ENCODE measurements around the gene GALNT17. TPM values are rescaled to one million over a fixed set of nuclear protein-coding genes. Genes with fewer than 3 reads are reported as not detected.

GALNT17 gene
- total RNA-seq, 2 donors from 2014 or later: not detected

DNA sequence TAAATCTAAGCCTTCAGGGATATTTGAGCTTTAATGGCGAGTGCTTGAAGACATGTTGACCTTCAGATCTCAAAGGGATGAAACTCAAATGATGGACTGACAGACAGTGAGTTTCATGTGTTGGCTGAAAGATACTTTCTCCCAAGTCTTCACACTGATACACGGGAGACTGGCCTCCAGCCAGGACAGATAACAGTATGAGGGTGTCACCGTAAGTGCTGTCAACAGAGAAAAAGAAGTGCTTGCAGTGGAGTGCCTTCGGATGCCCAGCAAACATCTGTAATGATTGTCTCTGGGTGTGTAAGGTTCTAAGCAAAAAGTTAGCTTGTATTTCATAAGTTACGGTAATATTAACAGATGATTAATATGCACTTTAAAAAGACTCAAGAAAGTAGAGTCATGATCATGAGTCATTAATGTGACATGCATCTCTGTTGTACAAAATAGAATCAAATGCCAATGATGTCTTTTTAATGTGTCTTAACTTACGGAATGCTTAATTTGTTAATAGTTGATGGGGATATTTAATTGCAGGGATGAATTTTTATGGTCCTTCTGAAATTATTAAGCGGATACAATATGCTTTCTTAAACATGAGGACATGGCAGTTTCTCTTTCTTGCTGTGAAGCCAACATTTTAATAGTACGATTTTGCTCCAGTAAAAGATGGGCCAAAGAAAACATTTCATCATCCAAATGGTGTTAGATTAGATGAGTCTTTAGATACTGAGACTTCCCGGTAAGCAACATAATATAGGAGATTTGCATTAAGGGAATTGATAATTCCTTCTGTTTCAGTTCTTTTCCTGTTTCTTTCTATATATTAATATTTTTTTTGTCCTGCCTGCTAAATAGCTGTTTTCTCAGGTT lies 292.5 kb downstream of the GALNT17 start:
- H3K27me3 Mint-ChIP-seq: no peaks in the 10 kb centered on the region
- H3K36me3 Mint-ChIP-seq (ENCODE audit: low read depth): no peaks in the 10 kb centered on the region
- H3K4me1 Mint-ChIP-seq: no peaks in the 10 kb centered on the region
- H3K4me3 Mint-ChIP-seq: no peak overlapping the region
- no peak for ATAC-seq
- H3K27ac Mint-ChIP-seq: no peak overlapping the region
- no peak for DNase-seq
- no peaks in the 10 kb centered on the region for H3K9me3 ChIP-seq (ENCODE audit: control insufficient read depth, low read length, poor library complexity, severe bottlenecking)

DNA sequence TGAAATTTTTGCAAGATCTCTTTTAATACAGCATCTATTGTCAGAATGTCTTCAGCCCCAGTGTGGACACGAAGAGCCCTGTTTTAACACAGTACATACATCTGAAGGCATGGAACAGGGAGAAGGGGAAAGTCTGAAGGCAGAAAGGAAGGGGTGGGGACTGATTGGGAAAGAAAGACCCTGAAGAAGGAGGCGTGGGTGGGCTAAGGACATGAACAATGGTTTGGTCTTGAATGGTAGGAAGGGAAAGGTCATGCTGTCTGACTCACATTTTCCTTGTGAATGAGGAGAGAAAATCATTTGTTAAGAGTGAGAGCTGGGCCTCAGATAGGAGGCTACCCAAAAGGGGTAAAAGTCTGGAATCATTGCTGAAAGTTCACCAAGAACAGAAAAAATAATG lies 297.1 kb downstream of the GALNT17 start:
- Mint-ChIP-seq H3K27me3 (no peaks in the 10 kb centered on the region), H3K27ac (no peak overlapping the region), H3K36me3 (ENCODE audit: low read depth) (no peaks in the 10 kb centered on the region), H3K4me3 (no peak overlapping the region), H3K4me1 (no peaks in the 10 kb centered on the region)
- DNase-seq: no peak
- no peak for ATAC-seq
- H3K9me3 ChIP-seq (ENCODE audit: control insufficient read depth, low read length, poor library complexity, severe bottlenecking): no peaks in the 10 kb centered on the region

DNA sequence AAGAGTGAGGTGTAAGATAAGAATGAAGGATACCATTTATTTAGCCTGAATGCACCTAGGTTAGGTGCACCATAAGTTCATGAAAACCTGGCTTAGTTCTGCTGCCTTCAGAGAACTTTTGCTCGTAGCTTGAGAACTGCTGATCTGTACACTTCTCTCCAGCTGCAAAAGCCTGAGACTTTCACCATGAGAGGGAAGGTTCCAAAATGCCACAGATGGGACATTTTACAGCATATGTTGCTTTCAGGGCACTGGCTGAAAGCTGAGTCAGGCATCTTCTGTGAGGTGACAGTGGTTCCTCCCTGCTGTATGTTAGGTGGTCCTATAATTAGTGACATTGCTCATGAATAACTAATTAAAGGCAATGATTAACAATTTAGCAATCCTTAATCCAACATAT lies 298.3 kb downstream of the GALNT17 start:
- ATAC-seq: no peak
- Mint-ChIP-seq H3K27me3 (no peaks in the 10 kb centered on the region), H3K4me1 (no peaks in the 10 kb centered on the region), H3K27ac (no peak overlapping the region), H3K36me3 (ENCODE audit: low read depth) (no peaks in the 10 kb centered on the region), H3K4me3 (no peak overlapping the region)
- H3K9me3 ChIP-seq (ENCODE audit: control insufficient read depth, low read length, poor library complexity, severe bottlenecking): no peaks in the 10 kb centered on the region
- DNase-seq: no peak

DNA sequence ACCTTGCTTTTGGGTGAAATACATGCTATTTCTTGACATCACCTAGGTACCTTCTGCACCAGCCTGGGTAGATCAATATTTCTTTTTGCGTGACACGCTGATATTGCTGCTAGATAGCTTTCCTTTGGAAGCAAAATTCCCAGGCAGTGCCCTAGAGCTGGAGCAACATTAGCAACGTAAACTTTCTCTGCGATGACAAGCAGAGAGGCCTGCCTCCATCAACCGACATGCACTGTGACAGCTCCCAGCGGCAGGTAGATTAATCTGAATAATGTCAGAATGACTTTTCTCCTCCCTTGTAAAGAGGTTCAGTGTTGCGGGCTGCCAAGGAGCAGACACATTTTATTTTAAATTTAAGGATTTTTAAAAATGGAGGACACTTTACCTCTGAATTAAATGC lies 307.4 kb downstream of the GALNT17 start:
- Mint-ChIP-seq H3K4me1 (no peaks in the 10 kb centered on the region), H3K4me3 (no peak overlapping the region), H3K36me3 (ENCODE audit: low read depth) (no peaks in the 10 kb centered on the region), H3K27ac (no peak overlapping the region), H3K27me3 (no peaks in the 10 kb centered on the region)
- ATAC-seq (no peak), DNase-seq (no peak)
- H3K9me3 ChIP-seq (ENCODE audit: control insufficient read depth, low read length, poor library complexity, severe bottlenecking): no peaks in the 10 kb centered on the region

DNA sequence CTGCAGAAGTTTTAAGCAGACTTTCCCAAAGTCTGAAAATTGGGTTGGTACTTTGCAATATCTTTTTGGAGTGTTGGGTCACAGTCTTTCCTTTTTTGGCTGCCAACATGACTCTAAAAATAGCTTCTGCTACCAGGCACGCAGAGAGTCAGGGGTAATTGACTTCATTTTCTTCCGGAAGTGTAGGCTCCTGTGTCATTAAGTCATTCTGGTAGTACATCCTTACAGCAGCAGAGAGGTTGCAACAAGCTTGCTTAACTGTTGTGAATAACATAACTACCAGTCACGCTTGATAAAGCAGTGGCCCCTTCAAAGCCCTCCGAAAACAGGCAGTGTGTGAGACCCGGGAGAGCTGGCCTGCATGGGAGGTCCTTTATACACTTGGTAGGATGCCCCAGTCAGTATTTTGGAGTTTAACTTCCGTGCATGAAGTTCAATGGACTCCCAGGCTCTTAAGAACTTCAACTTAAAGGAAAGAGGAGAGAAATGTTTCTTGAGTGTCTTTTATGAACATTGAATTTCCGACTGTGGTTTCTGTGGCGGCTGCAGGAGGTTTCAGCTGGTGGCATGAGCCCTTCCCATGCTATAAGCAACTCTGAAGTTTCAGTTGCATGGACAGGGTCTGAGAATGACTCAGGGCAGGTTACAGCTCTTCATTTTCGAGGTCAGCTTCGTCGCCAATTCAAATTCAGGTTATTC lies 310.7 kb downstream of the GALNT17 start:
- no peaks in the 10 kb centered on the region for H3K4me1 Mint-ChIP-seq
- DNase-seq: no peak
- H3K36me3 Mint-ChIP-seq (ENCODE audit: low read depth): no peaks in the 10 kb centered on the region
- H3K9me3 ChIP-seq (ENCODE audit: control insufficient read depth, low read length, poor library complexity, severe bottlenecking): no peaks in the 10 kb centered on the region
- H3K27me3 Mint-ChIP-seq: no peaks in the 10 kb centered on the region
- no peak for ATAC-seq
- H3K4me3 Mint-ChIP-seq: no peak overlapping the region
- H3K27ac Mint-ChIP-seq: no peak overlapping the region

DNA sequence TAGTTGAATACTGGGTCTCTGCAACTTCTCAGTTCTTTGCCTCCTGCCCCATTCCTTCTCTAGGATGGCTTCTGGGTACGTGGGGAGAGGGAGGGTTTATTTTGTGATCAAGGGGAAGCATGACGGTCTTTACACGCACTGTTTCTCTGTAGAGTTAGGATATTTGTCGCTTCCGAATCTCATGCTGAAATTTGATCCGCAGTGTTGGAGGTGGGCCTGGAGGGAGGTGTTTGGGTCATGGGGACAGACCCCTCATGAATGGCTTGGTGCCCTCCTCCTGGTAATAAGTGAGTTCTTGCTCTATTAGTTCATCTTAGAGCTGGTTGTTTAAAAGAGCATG lies 311.2 kb downstream of the GALNT17 start:
- Mint-ChIP-seq H3K4me3 (no peak overlapping the region), H3K27me3 (no peaks in the 10 kb centered on the region), H3K27ac (no peak overlapping the region), H3K4me1 (no peaks in the 10 kb centered on the region), H3K36me3 (ENCODE audit: low read depth) (no peaks in the 10 kb centered on the region)
- ATAC-seq (no peak), DNase-seq (no peak)
- H3K9me3 ChIP-seq (ENCODE audit: control insufficient read depth, low read length, poor library complexity, severe bottlenecking): no peaks in the 10 kb centered on the region

DNA sequence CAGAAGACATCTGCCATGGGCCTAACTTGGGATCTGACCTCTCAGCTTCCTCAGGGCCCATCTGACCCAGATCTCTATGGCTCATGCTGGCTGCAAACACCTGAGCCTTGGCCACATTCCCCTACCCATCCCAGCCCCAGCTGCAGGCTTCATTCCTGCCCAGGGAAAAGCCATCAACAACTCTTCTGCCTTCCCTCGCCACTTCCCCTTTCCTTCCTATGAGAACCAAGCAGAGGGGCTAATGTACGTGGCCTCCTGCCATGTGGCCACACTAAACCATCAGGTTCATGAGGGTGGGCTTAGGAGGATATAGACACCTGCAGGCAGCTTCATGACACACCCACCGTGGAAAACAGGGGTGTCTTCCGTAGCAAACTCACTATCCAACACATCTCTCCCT lies 312.2 kb downstream of the GALNT17 start:
- no peak overlapping the region for H3K4me3 Mint-ChIP-seq
- no peak overlapping the region for H3K27ac Mint-ChIP-seq
- H3K9me3 ChIP-seq (ENCODE audit: control insufficient read depth, low read length, poor library complexity, severe bottlenecking): no peaks in the 10 kb centered on the region
- no peaks in the 10 kb centered on the region for H3K4me1 Mint-ChIP-seq
- no peak for DNase-seq
- ATAC-seq: no peak
- no peaks in the 10 kb centered on the region for H3K36me3 Mint-ChIP-seq (ENCODE audit: low read depth)
- no peaks in the 10 kb centered on the region for H3K27me3 Mint-ChIP-seq

DNA sequence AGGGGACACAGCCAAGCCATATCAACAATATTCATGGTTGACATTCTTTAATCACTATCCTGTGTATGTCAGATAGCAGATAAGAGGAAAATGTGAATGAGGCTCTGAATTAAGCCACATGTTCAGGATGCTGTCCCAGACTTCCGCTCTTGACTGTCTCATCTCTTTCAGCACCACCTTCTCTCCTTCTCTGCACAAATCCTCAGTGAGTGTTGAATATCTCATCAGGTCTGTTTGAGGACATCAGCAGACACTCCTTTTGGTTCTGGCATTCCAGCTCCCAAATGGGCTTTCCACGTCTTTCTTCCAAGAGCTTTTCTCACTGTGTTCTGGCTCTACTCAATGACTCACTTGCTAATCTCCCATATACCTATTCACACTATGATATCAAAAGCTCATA lies 321.7 kb downstream of the GALNT17 start:
- H3K27ac Mint-ChIP-seq: no peak overlapping the region
- no peaks in the 10 kb centered on the region for H3K27me3 Mint-ChIP-seq
- no peak for DNase-seq
- no peak for ATAC-seq
- no peak overlapping the region for H3K4me3 Mint-ChIP-seq
- no peaks in the 10 kb centered on the region for H3K9me3 ChIP-seq (ENCODE audit: control insufficient read depth, low read length, poor library complexity, severe bottlenecking)
- no peaks in the 10 kb centered on the region for H3K4me1 Mint-ChIP-seq
- H3K36me3 Mint-ChIP-seq (ENCODE audit: low read depth): no peaks in the 10 kb centered on the region

DNA sequence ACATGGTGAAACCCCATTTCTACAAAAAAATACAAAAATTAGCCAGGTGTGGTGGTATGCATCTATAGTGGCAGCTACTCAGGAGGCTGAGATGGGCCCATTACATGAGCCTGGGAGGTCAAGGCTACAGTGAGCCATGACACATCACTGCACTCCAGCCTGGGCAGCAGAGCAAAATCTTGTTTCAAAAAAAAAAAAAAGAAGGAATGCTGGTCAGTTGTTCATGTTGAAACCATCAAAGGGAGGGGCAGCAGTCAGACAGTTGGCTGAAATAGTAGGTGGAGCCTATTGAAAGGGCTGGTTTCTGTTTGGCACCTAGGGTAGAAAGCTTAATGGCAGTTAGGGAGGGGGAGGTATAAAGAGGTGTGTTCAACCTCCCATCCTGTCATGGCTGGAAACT lies 323.0 kb downstream of the GALNT17 start:
- H3K27me3 Mint-ChIP-seq: no peaks in the 10 kb centered on the region
- no peaks in the 10 kb centered on the region for H3K36me3 Mint-ChIP-seq (ENCODE audit: low read depth)
- H3K9me3 ChIP-seq (ENCODE audit: control insufficient read depth, low read length, poor library complexity, severe bottlenecking): no peaks in the 10 kb centered on the region
- no peak overlapping the region for H3K27ac Mint-ChIP-seq
- DNase-seq (no peak), ATAC-seq (no peak)
- H3K4me1 Mint-ChIP-seq: no peaks in the 10 kb centered on the region
- no peak overlapping the region for H3K4me3 Mint-ChIP-seq

DNA sequence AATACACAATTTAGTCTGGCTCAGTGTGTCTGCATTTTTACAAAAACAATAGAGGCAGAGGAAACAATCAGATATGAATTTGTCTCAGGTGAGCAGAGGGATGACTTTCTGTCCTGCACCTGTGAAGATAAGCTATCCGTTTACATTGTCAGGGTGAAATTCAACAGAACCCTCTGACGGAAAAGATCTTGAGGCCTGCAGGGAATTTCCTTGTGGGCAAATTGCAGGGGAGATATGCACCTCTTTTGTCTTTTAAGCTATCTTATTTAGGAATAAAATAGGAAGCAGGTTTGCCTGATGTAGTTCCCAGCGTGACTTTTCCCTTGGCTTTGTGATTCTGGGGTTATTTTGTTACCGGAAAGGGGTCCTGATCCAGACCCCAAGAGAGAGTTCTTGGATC lies 325.1 kb downstream of the GALNT17 start:
- no peak overlapping the region for H3K27ac Mint-ChIP-seq
- no peak overlapping the region for H3K4me3 Mint-ChIP-seq
- H3K4me1 Mint-ChIP-seq: no peaks in the 10 kb centered on the region
- DNase-seq (no peak), ATAC-seq (no peak)
- H3K36me3 Mint-ChIP-seq (ENCODE audit: low read depth): no peaks in the 10 kb centered on the region
- no peaks in the 10 kb centered on the region for H3K27me3 Mint-ChIP-seq
- no peaks in the 10 kb centered on the region for H3K9me3 ChIP-seq (ENCODE audit: control insufficient read depth, low read length, poor library complexity, severe bottlenecking)

DNA sequence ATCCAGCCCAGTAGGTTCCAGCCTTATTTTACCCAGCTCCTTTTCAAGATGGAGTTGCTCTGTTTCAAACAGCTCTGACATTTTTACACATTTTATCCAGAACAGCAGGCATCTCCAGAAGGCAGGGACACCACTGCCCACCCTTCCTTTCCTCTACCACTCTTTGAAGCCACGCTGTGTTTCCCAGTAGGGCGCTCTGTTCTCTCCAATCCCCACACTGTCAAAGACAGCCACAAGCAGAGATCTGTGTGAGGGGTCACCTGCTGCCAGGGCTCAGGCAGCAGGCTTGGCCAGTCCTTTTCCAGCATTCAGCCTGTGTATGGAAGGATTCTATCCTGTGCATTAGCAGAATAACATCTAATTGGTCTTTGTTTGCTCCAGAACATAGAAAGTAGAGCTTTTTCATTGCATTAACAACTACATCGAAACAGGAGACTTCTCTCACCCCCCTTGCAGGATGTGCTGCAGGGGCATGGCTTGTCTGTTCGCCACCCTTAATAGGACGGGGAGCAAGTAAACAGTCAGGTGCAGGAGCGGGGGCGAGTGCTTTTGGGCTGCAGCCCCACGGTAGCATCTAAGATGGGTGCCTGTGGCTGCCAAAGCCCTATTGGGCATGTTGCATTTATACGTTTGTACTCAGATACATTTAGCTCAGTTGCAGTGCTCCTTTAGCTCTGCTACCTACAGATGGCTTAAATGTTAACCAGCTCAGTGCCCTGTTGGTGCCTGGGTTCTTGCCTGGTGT lies 326.1 kb downstream of the GALNT17 start:
- Mint-ChIP-seq H3K4me1 (no peaks in the 10 kb centered on the region), H3K36me3 (ENCODE audit: low read depth) (no peaks in the 10 kb centered on the region), H3K27me3 (no peaks in the 10 kb centered on the region), H3K27ac (no peak overlapping the region), H3K4me3 (no peak overlapping the region)
- ATAC-seq (no peak), DNase-seq (no peak)
- H3K9me3 ChIP-seq (ENCODE audit: control insufficient read depth, low read length, poor library complexity, severe bottlenecking): no peaks in the 10 kb centered on the region

DNA sequence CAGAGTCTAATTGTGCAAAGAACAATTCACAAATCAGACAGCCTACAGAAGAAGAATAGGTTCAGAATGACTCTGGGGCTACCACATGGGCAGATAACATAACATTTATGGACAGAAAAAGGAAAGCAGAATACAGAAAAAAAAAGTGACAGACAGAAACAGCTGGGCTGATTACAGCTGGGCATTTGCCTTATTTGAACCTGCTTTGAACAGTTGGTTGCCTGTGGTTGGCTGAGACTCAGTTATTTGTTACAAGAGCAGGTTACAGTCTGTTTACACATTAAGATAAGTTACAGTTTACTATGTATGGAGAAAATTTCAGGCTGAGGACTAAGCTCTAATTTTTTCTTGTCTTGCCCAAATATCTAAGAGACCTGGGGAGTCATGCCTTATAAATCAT lies 327.2 kb downstream of the GALNT17 start:
- no peaks in the 10 kb centered on the region for H3K36me3 Mint-ChIP-seq (ENCODE audit: low read depth)
- H3K27ac Mint-ChIP-seq: no peak overlapping the region
- no peak overlapping the region for H3K4me3 Mint-ChIP-seq
- no peaks in the 10 kb centered on the region for H3K9me3 ChIP-seq (ENCODE audit: control insufficient read depth, low read length, poor library complexity, severe bottlenecking)
- no peaks in the 10 kb centered on the region for H3K4me1 Mint-ChIP-seq
- H3K27me3 Mint-ChIP-seq: no peaks in the 10 kb centered on the region
- no peak for ATAC-seq
- no peak for DNase-seq

DNA sequence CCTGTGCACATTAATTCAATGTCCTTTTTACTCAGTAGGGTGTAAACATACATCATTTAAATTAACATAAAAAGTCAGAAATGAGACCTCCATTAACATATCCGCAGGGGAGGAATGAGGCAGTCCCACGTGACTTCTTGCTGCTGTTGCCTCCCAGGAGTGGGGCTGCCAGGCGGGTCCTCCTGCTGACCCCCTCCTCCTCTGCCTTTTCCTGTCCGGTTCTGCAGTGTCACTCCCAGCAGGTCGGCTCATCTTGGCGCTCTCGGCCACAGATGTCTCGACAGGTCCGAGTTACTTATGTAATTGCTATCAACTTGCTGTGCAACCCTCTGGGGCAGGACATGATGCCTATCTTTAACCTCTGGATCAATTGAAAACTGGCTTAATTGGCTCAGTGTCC lies 329.6 kb downstream of the GALNT17 start:
- no peak overlapping the region for H3K4me3 Mint-ChIP-seq
- DNase-seq: no peak
- H3K27me3 Mint-ChIP-seq: no peaks in the 10 kb centered on the region
- ATAC-seq: no peak
- no peaks in the 10 kb centered on the region for H3K9me3 ChIP-seq (ENCODE audit: control insufficient read depth, low read length, poor library complexity, severe bottlenecking)
- no peak overlapping the region for H3K27ac Mint-ChIP-seq
- H3K36me3 Mint-ChIP-seq (ENCODE audit: low read depth): no peaks in the 10 kb centered on the region
- H3K4me1 Mint-ChIP-seq: no peaks in the 10 kb centered on the region
